GM19043 (cell line): ENCODE measurements around the gene NKX2-1.
"Not testable (repeated sequence)": the region's sequence is repeated elsewhere in the genome, so short reads cannot be mapped to it uniquely, and the experiment has no call there.

Experiments
- ATAC-seq: cut with Tn5 transposase; IDR thresholded peaks from one replicate; pipeline ENCODE4 v1.9.1; 2021; ENCODE audit warnings: low read depth; ENCODE audit not compliant: unreplicated experiment

Gene NKX2-1

GRCh38 chr14:36505892-36506731 lies 13.9 kb downstream of the NKX2-1 start:
- no peak for ATAC-seq

- ATAC-seq, result no peak
Observed at GRCh38 chr14:36505181-36505815, 14.7 kb downstream of the NKX2-1 start.

GRCh38 chr14:36504771-36505175 lies 15.3 kb downstream of the NKX2-1 start:
- no peak for ATAC-seq

GRCh38 chr14:36503771-36504741 lies 16.0 kb downstream of the NKX2-1 start:
- ATAC-seq, result no peak

- ATAC-seq, result no peak
Observed at GRCh38 chr14:36502558-36503508, 17.2 kb downstream of the NKX2-1 start.

GRCh38 chr14:36498938-36499337 lies 21.1 kb downstream of the NKX2-1 start:
- no peak for ATAC-seq

GRCh38 chr14:36496346-36496745 lies 23.7 kb downstream of the NKX2-1 start:
- ATAC-seq, result no peak

- no peak for ATAC-seq
Observed at GRCh38 chr14:36495666-36496065, 24.4 kb downstream of the NKX2-1 start.

- no peak for ATAC-seq
Observed at GRCh38 chr14:36493761-36494160, 26.3 kb downstream of the NKX2-1 start.

GRCh38 chr14:36485773-36486172 lies 34.3 kb downstream of the NKX2-1 start:
- ATAC-seq, result no peak

- no peak for ATAC-seq
Observed at GRCh38 chr14:36479344-36479743, 40.7 kb downstream of the NKX2-1 start.

GRCh38 chr14:36478782-36479181 lies 41.2 kb downstream of the NKX2-1 start:
- ATAC-seq, result no peak

- no peak for ATAC-seq
Observed at GRCh38 chr14:36477266-36477665, 42.8 kb downstream of the NKX2-1 start.

- not testable (repeated sequence) for ATAC-seq
Observed at GRCh38 chr14:36476061-36476460, 44.0 kb downstream of the NKX2-1 start.

GRCh38 chr14:36474593-36474992 lies 45.4 kb downstream of the NKX2-1 start:
- ATAC-seq, result no peak

- ATAC-seq, result no peak
Observed at GRCh38 chr14:36471431-36471830, 48.6 kb downstream of the NKX2-1 start.

- ATAC-seq, result no peak
Observed at GRCh38 chr14:36467332-36467731, 52.7 kb downstream of the NKX2-1 start.
